Measurements from ENCODE around the gene KPNA1.

The KPNA1 gene

DNA sequence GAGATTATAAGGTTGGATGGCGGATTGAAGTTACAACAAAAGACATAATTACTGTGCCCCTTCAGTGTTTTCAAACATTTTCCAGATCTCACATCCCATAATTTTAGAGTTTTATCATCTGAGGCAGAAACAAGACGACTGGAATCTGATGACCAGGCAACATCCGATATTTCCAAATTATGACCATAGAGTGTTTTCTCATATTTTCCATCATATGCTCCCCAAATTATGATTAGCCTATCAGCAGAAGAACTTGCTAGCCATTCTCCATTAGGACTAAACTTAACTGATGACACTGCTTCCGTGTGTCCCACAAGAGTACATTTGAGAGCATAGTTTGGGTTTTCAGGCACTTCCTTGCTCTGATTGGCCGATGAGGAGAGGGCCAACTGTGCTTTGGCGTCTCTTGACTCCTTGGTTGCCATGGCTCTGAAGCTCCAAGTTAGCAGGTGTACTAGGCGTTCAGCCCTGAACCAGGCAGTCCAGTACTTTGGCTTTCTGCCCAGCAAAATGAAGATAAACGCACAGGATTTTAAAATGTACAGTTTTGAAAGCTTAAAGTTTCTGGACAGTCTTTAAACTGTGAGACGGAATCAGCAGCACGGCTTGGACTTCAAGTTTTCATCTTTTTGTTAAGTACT is 99.5 kb downstream of the KPNA1 start:
- Mint-ChIP-seq H3K9me3 (no peaks in the 10 kb centered on the region), H3K4me3 (peak overlapping the region; percentile 96 to 100 (median 98)), H3K27me3 (ENCODE audit: low read depth) (no peaks in the 10 kb centered on the region), H3K4me1 (peaks cover 46% of the 10 kb centered on the region), H3K36me3 (ENCODE audit: low read depth) (peaks cover 15% of the 10 kb centered on the region), H3K27ac (peak overlapping the region; percentile 99 to 100 (median 99))
- TF ChIP-seq, protein P1, sequence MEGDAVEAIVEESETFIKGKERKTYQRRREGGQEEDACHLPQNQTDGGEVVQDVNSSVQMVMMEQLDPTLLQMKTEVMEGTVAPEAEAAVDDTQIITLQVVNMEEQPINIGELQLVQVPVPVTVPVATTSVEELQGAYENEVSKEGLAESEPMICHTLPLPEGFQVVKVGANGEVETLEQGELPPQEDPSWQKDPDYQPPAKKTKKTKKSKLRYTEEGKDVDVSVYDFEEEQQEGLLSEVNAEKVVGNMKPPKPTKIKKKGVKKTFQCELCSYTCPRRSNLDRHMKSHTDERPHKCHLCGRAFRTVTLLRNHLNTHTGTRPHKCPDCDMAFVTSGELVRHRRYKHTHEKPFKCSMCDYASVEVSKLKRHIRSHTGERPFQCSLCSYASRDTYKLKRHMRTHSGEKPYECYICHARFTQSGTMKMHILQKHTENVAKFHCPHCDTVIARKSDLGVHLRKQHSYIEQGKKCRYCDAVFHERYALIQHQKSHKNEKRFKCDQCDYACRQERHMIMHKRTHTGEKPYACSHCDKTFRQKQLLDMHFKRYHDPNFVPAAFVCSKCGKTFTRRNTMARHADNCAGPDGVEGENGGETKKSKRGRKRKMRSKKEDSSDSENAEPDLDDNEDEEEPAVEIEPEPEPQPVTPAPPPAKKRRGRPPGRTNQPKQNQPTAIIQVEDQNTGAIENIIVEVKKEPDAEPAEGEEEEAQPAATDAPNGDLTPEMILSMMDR (IDR thresholded peaks at IDR 0.05; ENCODE audit: unreplicated experiment in 3 of 3): no peak

DNA sequence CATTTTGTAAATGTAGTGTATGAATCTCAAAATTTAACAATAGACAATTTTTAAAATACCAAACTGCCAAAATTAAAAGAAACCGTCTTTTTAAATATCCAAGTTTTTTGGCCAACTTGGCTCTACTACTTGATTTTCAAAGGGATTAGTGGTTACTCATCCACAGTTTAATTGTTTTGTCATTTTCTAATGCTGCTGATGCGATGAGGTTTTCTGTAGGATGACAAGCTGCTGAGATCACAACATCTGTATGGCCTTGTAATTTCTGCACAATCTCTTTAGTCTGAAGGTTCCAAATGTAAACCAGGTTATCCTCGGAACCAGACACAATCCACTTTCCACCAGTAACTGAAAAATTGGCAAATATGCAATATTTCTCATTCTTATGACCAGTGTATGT is 100.3 kb downstream of the KPNA1 start:
- Mint-ChIP-seq H3K4me3 (peak overlapping the region; percentile 96 to 100 (median 98)), H3K27me3 (ENCODE audit: low read depth) (no peaks in the 10 kb centered on the region), H3K9me3 (no peaks in the 10 kb centered on the region), H3K27ac (peak overlapping the region; percentile 99 to 100 (median 99)), H3K4me1 (peaks cover 46% of the 10 kb centered on the region), H3K36me3 (ENCODE audit: low read depth) (peaks cover 15% of the 10 kb centered on the region)
- TF ChIP-seq, protein P1 (IDR thresholded peaks at IDR 0.05; ENCODE audit: unreplicated experiment in 3 of 3): no peak

DNA sequence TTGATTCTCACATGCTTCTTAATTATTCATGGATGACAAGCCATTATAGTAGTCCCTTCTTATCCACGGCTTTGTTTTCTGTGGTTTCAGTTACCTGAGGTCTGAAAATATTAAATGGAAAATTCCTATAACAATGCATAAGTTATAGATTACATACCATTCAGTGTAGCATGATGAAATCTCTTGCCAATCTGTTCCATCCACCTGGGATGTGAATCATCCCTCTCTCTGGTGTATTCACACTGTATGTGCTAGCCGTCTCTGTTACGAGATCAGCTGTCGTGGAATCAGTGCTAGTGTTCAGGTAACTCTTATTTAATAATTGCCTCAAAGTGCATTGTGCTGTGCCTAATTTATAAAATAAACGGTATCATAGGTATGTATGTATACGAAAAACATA is 104.1 kb downstream of the KPNA1 start:
- TF ChIP-seq, protein P1 (IDR thresholded peaks at IDR 0.05; ENCODE audit: unreplicated experiment in 3 of 3): no peak
- Mint-ChIP-seq H3K4me3 (no peak overlapping the region), H3K9me3 (no peaks in the 10 kb centered on the region), H3K36me3 (ENCODE audit: low read depth) (peaks cover 28% of the 10 kb centered on the region), H3K4me1 (peaks cover 28% of the 10 kb centered on the region), H3K27me3 (ENCODE audit: low read depth) (no peaks in the 10 kb centered on the region), H3K27ac (no peak overlapping the region)

DNA sequence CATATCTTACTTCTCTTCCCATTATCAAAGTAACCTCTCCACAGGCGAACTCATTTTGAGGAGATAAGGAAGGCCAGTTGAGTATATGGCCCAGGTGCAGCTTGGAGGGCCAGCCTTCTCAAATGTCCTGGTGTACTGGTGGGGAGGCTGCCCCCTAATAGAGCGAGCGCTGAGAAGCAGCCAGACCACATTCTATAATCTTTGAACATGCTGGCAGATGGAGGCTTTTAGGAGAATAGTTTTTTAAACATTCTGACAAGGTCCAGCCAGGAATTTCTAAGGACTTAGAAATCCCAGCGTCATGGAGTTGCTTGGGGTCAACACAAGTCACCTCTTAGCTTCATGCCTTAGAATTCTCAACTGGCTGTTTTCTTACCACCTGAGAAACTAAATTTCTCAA is 104.6 kb downstream of the KPNA1 start:
- Mint-ChIP-seq H3K4me1 (peaks cover 24% of the 10 kb centered on the region), H3K27me3 (ENCODE audit: low read depth) (no peaks in the 10 kb centered on the region), H3K4me3 (no peak overlapping the region), H3K9me3 (no peaks in the 10 kb centered on the region), H3K36me3 (ENCODE audit: low read depth) (peaks cover 28% of the 10 kb centered on the region), H3K27ac (no peak overlapping the region)
- TF ChIP-seq, protein P1 (IDR thresholded peaks at IDR 0.05; ENCODE audit: unreplicated experiment in 3 of 3): no peak

DNA sequence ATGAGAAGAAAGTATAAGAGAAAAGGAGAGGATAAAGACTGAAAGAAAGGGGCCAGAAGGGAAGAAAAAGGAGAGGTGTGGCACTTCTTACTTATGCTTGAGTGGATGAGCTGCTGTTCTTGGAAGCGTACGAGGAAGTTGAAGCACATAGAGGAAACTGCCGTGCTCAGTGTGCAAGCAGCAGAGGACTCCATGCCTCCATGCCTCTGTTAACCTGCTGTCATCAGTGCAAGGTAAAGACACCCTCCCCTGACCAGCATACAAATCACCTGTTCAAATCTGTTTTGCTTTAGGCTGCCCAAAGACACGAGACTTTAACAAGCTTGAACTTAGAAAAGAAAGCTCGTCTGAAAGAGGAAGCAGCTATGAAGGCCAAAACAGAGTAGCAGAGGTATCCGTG is 105.3 kb downstream of the KPNA1 start:
- Mint-ChIP-seq H3K4me1 (peaks cover 17% of the 10 kb centered on the region), H3K27ac (no peak overlapping the region), H3K4me3 (no peak overlapping the region), H3K27me3 (ENCODE audit: low read depth) (no peaks in the 10 kb centered on the region), H3K36me3 (ENCODE audit: low read depth) (peaks cover 28% of the 10 kb centered on the region), H3K9me3 (no peaks in the 10 kb centered on the region)
- TF ChIP-seq, protein P1 (IDR thresholded peaks at IDR 0.05; ENCODE audit: unreplicated experiment in 3 of 3): no peak

DNA sequence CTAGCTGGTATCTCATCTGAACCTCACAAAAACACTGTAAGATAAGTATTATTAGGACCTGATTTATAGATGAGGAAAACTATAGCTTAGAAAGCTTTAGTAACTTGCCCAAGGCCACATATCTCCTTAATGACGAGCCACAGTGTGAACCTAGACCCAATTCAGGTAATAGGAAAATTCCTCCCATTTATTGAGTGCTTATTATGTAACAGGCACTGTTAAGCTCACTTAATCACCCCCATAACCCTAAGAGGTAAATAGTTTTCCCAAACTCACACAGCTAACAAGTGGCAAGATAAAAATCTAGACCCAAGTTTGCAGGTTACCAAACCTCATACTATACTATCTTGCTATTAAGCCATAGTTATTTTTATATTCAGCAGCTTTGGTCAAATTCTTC is 106.8 kb downstream of the KPNA1 start:
- Mint-ChIP-seq H3K27ac (no peak overlapping the region), H3K27me3 (ENCODE audit: low read depth) (no peaks in the 10 kb centered on the region)
- TF ChIP-seq, protein P1 (IDR thresholded peaks at IDR 0.05; ENCODE audit: unreplicated experiment in 3 of 3): no peak

More for the DNA sequence above, 106.8 kb downstream of the KPNA1 start:
- no peak overlapping the region for H3K4me3 Mint-ChIP-seq
- H3K9me3 Mint-ChIP-seq: no peaks in the 10 kb centered on the region
- H3K36me3 Mint-ChIP-seq (ENCODE audit: low read depth): peaks cover 30% of the 10 kb centered on the region
- H3K4me1 Mint-ChIP-seq: peaks cover 8% of the 10 kb centered on the region

Data from nephron (organoid).